ENCODE measurements around the gene TBX2.

DNA sequence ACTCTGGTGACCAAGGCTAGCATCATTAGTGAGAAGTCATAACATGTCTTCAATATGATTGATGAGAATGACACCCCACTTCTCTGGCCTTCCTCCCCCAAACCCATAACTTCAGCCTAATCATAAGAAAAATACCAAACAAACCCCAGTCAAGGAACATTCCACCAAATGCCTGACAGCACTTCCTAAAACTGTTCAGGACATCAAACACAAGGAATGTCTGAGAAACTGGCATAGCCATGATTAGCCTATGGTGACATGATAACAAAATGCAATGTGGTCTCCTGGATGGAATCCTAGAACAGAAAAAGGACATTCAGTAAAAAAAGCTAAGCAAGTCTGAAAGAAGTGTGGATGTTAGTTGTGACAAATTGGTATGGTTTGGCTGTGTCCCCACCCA is 27.9 kb downstream of the TBX2 start:
- no peak for TF ChIP-seq POLR2A (IDR thresholded peaks at IDR 0.05)
- TF ChIP-seq CTCF (IDR thresholded peaks at IDR 0.05) = no peak
